ENCODE measurements around the gene DCTN5.
"Not testable (repeated sequence)": the region's sequence is repeated elsewhere in the genome, so short reads cannot be mapped to it uniquely, and the experiment has no call there.

DCTN5 gene

DNA sequence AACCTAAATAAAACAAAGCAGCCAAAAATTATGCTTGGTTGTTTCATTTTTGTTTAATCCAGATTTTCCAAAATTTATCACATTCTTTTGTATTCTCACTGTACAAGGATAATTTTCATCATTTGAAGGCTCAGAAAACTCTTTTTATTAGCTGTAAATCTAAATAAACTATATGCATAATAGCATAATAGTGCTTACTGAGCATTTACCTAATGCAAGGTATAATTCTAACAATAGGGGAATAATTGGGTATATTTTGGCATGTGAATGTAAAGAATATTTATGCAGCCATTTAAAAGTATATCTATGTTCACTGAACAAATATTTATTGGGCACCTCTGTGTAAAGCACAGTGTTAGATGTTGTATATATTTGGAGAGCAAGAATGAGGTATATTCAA is 17.2 kb upstream of the DCTN5 start:
- H3K27ac ChIP-seq (ENCODE audit: low read length, poor library complexity, severe bottlenecking): no peak overlapping the region
- no peak overlapping the region for H3K9ac ChIP-seq (ENCODE audit: low read length)
- no peak overlapping the region for H2BK120ac ChIP-seq (ENCODE audit: low read depth, low read length)
- no peak for DNase-seq
- no peak overlapping the region for H3K4me3 ChIP-seq (ENCODE audit: insufficient read depth in 1 of 2, low read depth in 1 of 2, low read length in 2 of 2)
- H2BK5ac ChIP-seq (ENCODE audit: low read depth, low read length, poor library complexity, severe bottlenecking): no peak overlapping the region
- no peak overlapping the region for H2BK15ac ChIP-seq (ENCODE audit: low read depth, poor library complexity, severe bottlenecking)
- H4K91ac ChIP-seq (ENCODE audit: low read length): no peak overlapping the region
- H3K36me3 ChIP-seq (ENCODE audit: control insufficient read depth in 1 of 2, insufficient read depth in 2 of 2, low read depth in 1 of 2, low read length in 2 of 2): peaks cover 41 to 86% of the 10 kb centered on the region in 2 experiments
- H2AFZ ChIP-seq (ENCODE audit: low read depth, low read length): no peak overlapping the region
- H3K4me1 ChIP-seq (ENCODE audit: control insufficient read depth, insufficient read depth, low read depth, low read length): no peaks in the 10 kb centered on the region
- no peak overlapping the region for H4K8ac ChIP-seq (ENCODE audit: low read length)
- no peaks in the 10 kb centered on the region for H3K9me3 ChIP-seq (ENCODE audit: control insufficient read depth, low read length)
- H2AK5ac ChIP-seq (ENCODE audit: low read length, severe bottlenecking): no peak overlapping the region
- no peak overlapping the region for H3K14ac ChIP-seq (ENCODE audit: low read length in 2 of 2)
- H3K18ac ChIP-seq (ENCODE audit: low read depth in 1 of 2, low read length in 2 of 2): no peak overlapping the region
- H3K79me1 ChIP-seq (replicated peaks; ENCODE audit: low read length, poor library complexity, severe bottlenecking): peaks cover 19% of the 10 kb centered on the region
- H3K27me3 ChIP-seq (ENCODE audit: control insufficient read depth in 1 of 2, insufficient read depth in 1 of 2, low read length in 2 of 2): no peaks in the 10 kb centered on the region
- no peak overlapping the region for H3K4me2 ChIP-seq (ENCODE audit: low read length, poor library complexity, severe bottlenecking)
- H2BK12ac ChIP-seq (ENCODE audit: low read length in 2 of 2): no peak overlapping the region
- no peak overlapping the region for H3K4ac ChIP-seq (ENCODE audit: low read depth in 1 of 2, low read length in 2 of 2)
- no peak overlapping the region for H3K23ac ChIP-seq (ENCODE audit: low read length in 2 of 2)

DNA sequence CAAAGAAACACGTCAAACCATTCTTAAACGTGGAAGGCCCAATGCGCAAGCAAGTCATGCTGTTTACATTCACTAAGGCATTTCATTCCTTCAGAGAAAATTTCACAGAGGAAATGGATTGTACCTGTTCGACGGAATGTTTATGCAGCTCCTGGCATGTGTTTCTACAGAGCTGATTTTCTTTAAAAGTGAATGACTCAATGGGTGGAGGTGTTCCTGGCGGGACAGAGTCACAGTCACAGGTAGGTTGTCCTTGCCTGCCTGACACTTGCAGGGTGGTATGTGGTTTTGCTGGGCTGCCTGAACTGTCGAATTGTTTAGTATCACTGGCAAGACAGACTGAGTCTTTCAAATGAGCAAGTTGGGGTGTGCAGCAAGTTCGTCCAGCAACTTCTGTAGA is 11.8 kb upstream of the DCTN5 start:
- Histone ChIP-seq H3K79me1 (replicated peaks; ENCODE audit: low read length, poor library complexity, severe bottlenecking) (peaks cover 23% of the 10 kb centered on the region), H2AFZ (ENCODE audit: low read depth, low read length) (no peak overlapping the region), H4K8ac (ENCODE audit: low read length) (no peak overlapping the region), H2BK5ac (ENCODE audit: low read depth, low read length, poor library complexity, severe bottlenecking) (no peak overlapping the region), H3K14ac (ENCODE audit: low read length in 2 of 2) (no peak overlapping the region), H3K36me3 (ENCODE audit: control insufficient read depth in 1 of 2, insufficient read depth in 2 of 2, low read depth in 1 of 2, low read length in 2 of 2) (peaks cover 34 to 76% of the 10 kb centered on the region in 2 experiments), H3K4me2 (ENCODE audit: low read length, poor library complexity, severe bottlenecking) (no peak overlapping the region), H4K91ac (ENCODE audit: low read length) (no peak overlapping the region), H3K27ac (ENCODE audit: low read length, poor library complexity, severe bottlenecking) (no peak overlapping the region), H2BK120ac (ENCODE audit: low read depth, low read length) (no peak overlapping the region), H3K9me3 (ENCODE audit: control insufficient read depth, low read length) (no peaks in the 10 kb centered on the region), H3K4ac (ENCODE audit: low read depth in 1 of 2, low read length in 2 of 2) (no peak overlapping the region), H3K4me1 (ENCODE audit: control insufficient read depth, insufficient read depth, low read depth, low read length) (no peaks in the 10 kb centered on the region), H2BK15ac (ENCODE audit: low read depth, poor library complexity, severe bottlenecking) (no peak overlapping the region), H3K27me3 (ENCODE audit: control insufficient read depth in 1 of 2, insufficient read depth in 1 of 2, low read length in 2 of 2) (no peaks in the 10 kb centered on the region), H2BK12ac (ENCODE audit: low read length in 2 of 2) (no peak overlapping the region), H3K23ac (ENCODE audit: low read length in 2 of 2) (no peak overlapping the region), H3K18ac (ENCODE audit: low read depth in 1 of 2, low read length in 2 of 2) (no peak overlapping the region), H3K9ac (ENCODE audit: low read length) (no peak overlapping the region), H2AK5ac (ENCODE audit: low read length, severe bottlenecking) (no peak overlapping the region), H3K4me3 (ENCODE audit: insufficient read depth in 1 of 2, low read depth in 1 of 2, low read length in 2 of 2) (no peak overlapping the region)
- DNase-seq: no peak
- 99% methylated on average over 8 of the region's 8 CpGs for WGBS

DNA sequence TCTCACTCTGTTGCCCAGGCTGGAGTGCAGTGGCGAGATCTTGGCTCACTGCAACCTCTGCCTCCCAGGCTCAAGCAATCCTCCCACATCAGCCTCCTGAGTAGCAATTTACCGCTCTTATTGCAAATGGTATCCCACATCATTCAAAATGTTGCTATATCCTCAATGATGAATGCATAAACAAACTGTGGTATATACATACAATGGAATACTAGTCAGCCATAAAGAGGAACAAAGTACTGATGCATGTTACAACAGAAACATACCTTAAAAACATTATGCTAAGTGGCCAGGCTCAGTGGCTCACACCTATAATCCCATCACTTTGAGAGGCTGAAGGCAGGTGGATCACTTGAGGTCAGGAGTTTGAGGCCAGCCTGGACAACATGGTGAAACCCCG is 9.4 kb upstream of the DCTN5 start:
- not testable (repeated sequence) for H3K14ac ChIP-seq (ENCODE audit: low read length in 2 of 2); H3K27me3 ChIP-seq (ENCODE audit: control insufficient read depth in 1 of 2, insufficient read depth in 1 of 2, low read length in 2 of 2); H3K9ac ChIP-seq (ENCODE audit: low read length); H3K4me1 ChIP-seq (ENCODE audit: control insufficient read depth, insufficient read depth, low read depth, low read length); H4K91ac ChIP-seq (ENCODE audit: low read length); H3K23ac ChIP-seq (ENCODE audit: low read length in 2 of 2); H3K4me3 ChIP-seq (ENCODE audit: insufficient read depth in 1 of 2, low read depth in 1 of 2, low read length in 2 of 2); H2BK120ac ChIP-seq (ENCODE audit: low read depth, low read length); H3K4me2 ChIP-seq (ENCODE audit: low read length, poor library complexity, severe bottlenecking); H3K27ac ChIP-seq (ENCODE audit: low read length, poor library complexity, severe bottlenecking); H2AK5ac ChIP-seq (ENCODE audit: low read length, severe bottlenecking); H2BK12ac ChIP-seq (ENCODE audit: low read length in 2 of 2); H2BK15ac ChIP-seq (ENCODE audit: low read depth, poor library complexity, severe bottlenecking); H3K4ac ChIP-seq (ENCODE audit: low read depth in 1 of 2, low read length in 2 of 2); H3K18ac ChIP-seq (ENCODE audit: low read depth in 1 of 2, low read length in 2 of 2); H2BK5ac ChIP-seq (ENCODE audit: low read depth, low read length, poor library complexity, severe bottlenecking); DNase-seq; H4K8ac ChIP-seq (ENCODE audit: low read length); H2AFZ ChIP-seq (ENCODE audit: low read depth, low read length); H3K9me3 ChIP-seq (ENCODE audit: control insufficient read depth, low read length)
- WGBS: 100% methylated on average over 1 of the region's 3 CpGs
- Histone ChIP-seq H3K36me3 (ENCODE audit: control insufficient read depth in 1 of 2, insufficient read depth in 2 of 2, low read depth in 1 of 2, low read length in 2 of 2) (peaks cover 23 to 81% of the 10 kb centered on the region in 2 experiments), H3K79me1 (replicated peaks; ENCODE audit: low read length, poor library complexity, severe bottlenecking) (peaks cover 22% of the 10 kb centered on the region)

DNA sequence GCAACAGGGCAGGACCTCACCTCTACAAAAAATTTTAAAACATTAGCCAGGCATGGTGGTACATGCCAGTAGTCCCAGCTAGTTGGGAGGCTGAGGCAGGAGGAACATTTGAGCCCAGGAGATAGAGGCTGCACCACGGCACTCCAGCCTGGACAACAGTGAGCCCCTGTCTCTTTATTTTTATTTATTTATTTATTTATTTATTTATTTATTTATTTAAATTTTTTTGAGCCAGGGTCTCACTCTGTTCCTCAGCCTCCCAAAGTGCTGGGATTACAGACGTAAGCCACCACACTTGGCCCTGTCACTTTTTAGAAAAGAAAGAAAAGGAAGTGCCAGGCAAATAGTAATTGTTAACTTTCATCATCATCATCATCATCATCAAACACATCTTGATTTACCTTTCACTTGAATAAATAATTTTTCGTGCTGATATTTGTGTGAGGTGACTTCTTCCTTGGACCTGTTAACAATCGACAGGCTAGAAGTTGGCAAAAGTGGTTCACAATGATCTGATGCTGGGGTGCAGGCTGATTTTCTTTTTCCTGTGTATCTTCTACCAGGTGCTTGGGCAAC is 6.7 kb upstream of the DCTN5 start:
- Histone ChIP-seq H2BK120ac (ENCODE audit: low read depth, low read length) (no peak overlapping the region), H3K36me3 (ENCODE audit: control insufficient read depth in 1 of 2, insufficient read depth in 2 of 2, low read depth in 1 of 2, low read length in 2 of 2) (peaks cover 18 to 78% of the 10 kb centered on the region in 2 experiments), H3K4me3 (ENCODE audit: insufficient read depth in 1 of 2, low read depth in 1 of 2, low read length in 2 of 2) (no peak overlapping the region), H3K9me3 (ENCODE audit: control insufficient read depth, low read length) (no peaks in the 10 kb centered on the region), H4K91ac (ENCODE audit: low read length) (no peak overlapping the region), H4K8ac (ENCODE audit: low read length) (no peak overlapping the region), H2AFZ (ENCODE audit: low read depth, low read length) (no peak overlapping the region), H3K4ac (ENCODE audit: low read depth in 1 of 2, low read length in 2 of 2) (no peak overlapping the region), H2AK5ac (ENCODE audit: low read length, severe bottlenecking) (no peak overlapping the region), H3K9ac (ENCODE audit: low read length) (no peak overlapping the region), H3K27ac (ENCODE audit: low read length, poor library complexity, severe bottlenecking) (no peak overlapping the region), H3K14ac (ENCODE audit: low read length in 2 of 2) (no peak overlapping the region), H3K18ac (ENCODE audit: low read depth in 1 of 2, low read length in 2 of 2) (no peak overlapping the region), H3K79me1 (replicated peaks; ENCODE audit: low read length, poor library complexity, severe bottlenecking) (peaks cover 22% of the 10 kb centered on the region), H3K4me1 (ENCODE audit: control insufficient read depth, insufficient read depth, low read depth, low read length) (peaks cover 2% of the 10 kb centered on the region), H2BK12ac (ENCODE audit: low read length in 2 of 2) (no peak overlapping the region), H3K4me2 (ENCODE audit: low read length, poor library complexity, severe bottlenecking) (no peak overlapping the region), H2BK5ac (ENCODE audit: low read depth, low read length, poor library complexity, severe bottlenecking) (no peak overlapping the region), H3K23ac (ENCODE audit: low read length in 2 of 2) (no peak overlapping the region), H3K27me3 (ENCODE audit: control insufficient read depth in 1 of 2, insufficient read depth in 1 of 2, low read length in 2 of 2) (no peaks in the 10 kb centered on the region), H2BK15ac (ENCODE audit: low read depth, poor library complexity, severe bottlenecking) (no peak overlapping the region)
- WGBS: 95% methylated on average over 3 of the region's 4 CpGs
- no peak for DNase-seq

Data from mesenchymal stem cell (in vitro differentiated cells and primary cell).